Esophagus squamous epithelium (tissue), 5 donors: ENCODE data around the gene PJA1. TPM values are rescaled to one million over a fixed set of nuclear protein-coding genes. Genes with fewer than 3 reads are reported as not detected.

Source experiments
- DNase-seq: peaks from one replicate; lab custom pipeline; 2025; lab: John Stamatoyannopoulos, UW
- H3K27ac ChIP-seq, 4 donors: fragments of 200-600 bp; sonication (generic); one replicate each; pipeline ENCODE4 v1.5.1; 2016 to 2019; ENCODE audit warnings: mild to moderate bottlenecking in 1 of 4
- H3K27me3 ChIP-seq, 4 donors: fragments of 200-600 bp; sonication (generic); 1 replicate in 3 of 4; 2 replicates in 1 of 4; pipeline versions ENCODE4 v1.5.1 to v1.6.0; 2017 to 2021; ENCODE audit warnings: antibody characterized with exemption in 1 of 4
- H3K36me3 ChIP-seq, 3 donors: fragments of 200-600 bp; sonication (generic); one replicate each; pipeline ENCODE4 v1.5.1; 2016 to 2019
- H3K4me1 ChIP-seq, 3 donors: fragments of 200-600 bp; sonication (generic); one replicate each; pipeline ENCODE4 v1.5.1; 2017 to 2019
- H3K4me3 ChIP-seq, 4 donors: fragments of 200-600 bp; sonication (generic); 1 replicate in 3 of 4; 2 replicates in 1 of 4; pipeline ENCODE4 v1.5.1; 2016 to 2019; ENCODE audit warnings: mild to moderate bottlenecking in 2 of 4, moderate library complexity in 1 of 4
- H3K9me3 ChIP-seq, 3 donors: fragments of 200-600 bp; sonication (generic); one replicate each; pipeline ENCODE4 v1.5.1; 2016 to 2019
- POLR2A ChIP-seq, 4 donors: fragments of 450-650 bp; IDR thresholded peaks; one replicate each; pipeline ENCODE4 v1.6.1; 2017; ENCODE audit warnings: antibody characterized with exemption in 4 of 4, mild to moderate bottlenecking in 4 of 4, moderate library complexity in 3 of 4
- WGBS, 2 donors: methylation state at CpG; one replicate each; pipeline ENCODE4 v1.1.5; 2018; 5-methylcytosine and 5-hydroxymethylcytosine counted together
- intact Hi-C: fragments of 100-400 bp; cut with DNase I; formaldehyde crosslinking; loops from one replicate; pipeline ENCODE4 v1.15.0; 2022
- total RNA-seq, 4 donors: library from RNA; depleted of rRNA; stranded (reverse); fragments of >200 nt; gene quantifications; one replicate each; pipeline ENCODE4 v1.1.0, GENCODE V29; 2016
- TF ChIP-seq, protein P1 (sequence below), 6 experiments: fragments of 450-650 bp in 4 of 6; fragments of 200-600 bp in 2 of 6; sonication (generic) in 2 of 6; IDR thresholded peaks; one replicate each; pipeline ENCODE4 v1.5.1; 2016 to 2019; ENCODE audit warnings: antibody characterized with exemption in 6 of 6, mild to moderate bottlenecking in 4 of 6, moderate library complexity in 4 of 6
- donor health status: DM: yes; HTN: yes; CAD: no.

Gene PJA1
- total RNA-seq, 4 donors from 2014 or later, result 7.5 to 24.2 (median 15.8) TPM

DNA sequence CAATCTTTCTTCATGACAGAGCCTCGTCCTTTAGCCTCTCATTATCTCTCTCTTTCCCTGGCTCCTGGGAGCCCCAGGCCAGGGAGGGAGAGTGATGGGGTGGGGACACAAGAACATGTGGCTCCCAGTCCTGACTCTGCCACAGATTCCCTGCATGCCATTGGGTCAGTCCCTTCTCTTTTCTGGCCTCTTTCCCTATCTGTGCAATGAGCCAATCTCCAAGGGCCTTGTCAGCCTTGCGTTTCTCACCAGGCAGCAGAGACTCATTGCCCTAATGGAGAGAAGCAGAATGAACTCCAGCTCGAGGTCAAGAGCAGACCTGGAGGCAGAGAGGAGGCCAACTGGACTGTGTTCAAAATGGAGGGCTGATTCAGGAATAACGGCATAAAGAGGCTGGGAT lies 38.4 kb upstream of the PJA1 start:
- Histone ChIP-seq H3K27ac (no peak overlapping the region), H3K36me3 (no peaks in the 10 kb centered on the region), H3K4me1 (no peaks in the 10 kb centered on the region), H3K27me3 (no peaks in the 10 kb centered on the region), H3K9me3 (no peaks in the 10 kb centered on the region), H3K4me3 (no peak overlapping the region)
- WGBS, 2 donors, result 43 to 73% methylated on average over 1 to 3 of the region's 4 CpGs
- DNase-seq, result no peak
- intact Hi-C loops, result no loop called here
- no peak for TF ChIP-seq POLR2A (IDR thresholded peaks at IDR 0.05)
- TF ChIP-seq, protein P1, sequence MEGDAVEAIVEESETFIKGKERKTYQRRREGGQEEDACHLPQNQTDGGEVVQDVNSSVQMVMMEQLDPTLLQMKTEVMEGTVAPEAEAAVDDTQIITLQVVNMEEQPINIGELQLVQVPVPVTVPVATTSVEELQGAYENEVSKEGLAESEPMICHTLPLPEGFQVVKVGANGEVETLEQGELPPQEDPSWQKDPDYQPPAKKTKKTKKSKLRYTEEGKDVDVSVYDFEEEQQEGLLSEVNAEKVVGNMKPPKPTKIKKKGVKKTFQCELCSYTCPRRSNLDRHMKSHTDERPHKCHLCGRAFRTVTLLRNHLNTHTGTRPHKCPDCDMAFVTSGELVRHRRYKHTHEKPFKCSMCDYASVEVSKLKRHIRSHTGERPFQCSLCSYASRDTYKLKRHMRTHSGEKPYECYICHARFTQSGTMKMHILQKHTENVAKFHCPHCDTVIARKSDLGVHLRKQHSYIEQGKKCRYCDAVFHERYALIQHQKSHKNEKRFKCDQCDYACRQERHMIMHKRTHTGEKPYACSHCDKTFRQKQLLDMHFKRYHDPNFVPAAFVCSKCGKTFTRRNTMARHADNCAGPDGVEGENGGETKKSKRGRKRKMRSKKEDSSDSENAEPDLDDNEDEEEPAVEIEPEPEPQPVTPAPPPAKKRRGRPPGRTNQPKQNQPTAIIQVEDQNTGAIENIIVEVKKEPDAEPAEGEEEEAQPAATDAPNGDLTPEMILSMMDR (IDR thresholded peaks at IDR 0.05), result no peak

DNA sequence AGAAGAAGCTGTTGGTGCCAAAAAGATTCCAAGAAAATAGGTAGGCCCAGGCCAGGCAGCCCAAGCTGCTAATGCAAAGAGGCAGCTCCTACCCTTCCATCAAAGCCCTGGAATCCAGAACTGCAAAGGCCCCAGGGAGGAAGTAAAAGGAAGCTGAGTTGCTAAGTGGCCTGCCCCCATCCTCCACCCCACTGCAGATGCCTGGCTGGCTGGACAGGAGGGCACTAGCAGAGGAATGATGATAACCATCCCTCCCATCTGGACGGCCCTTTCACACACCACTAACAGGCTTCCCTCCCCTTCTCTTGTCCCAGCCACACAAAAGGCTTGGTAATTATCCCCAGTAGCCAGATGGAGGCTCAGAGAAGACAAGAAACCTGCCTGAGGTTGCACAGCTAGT lies 32.4 kb upstream of the PJA1 start:
- 50 to 100% methylated on average over 1 of the region's 1 CpG for WGBS, 2 donors
- no peak for DNase-seq
- H3K4me1 ChIP-seq, result no peaks in the 10 kb centered on the region
- no peaks in the 10 kb centered on the region for H3K27me3 ChIP-seq
- TF ChIP-seq, protein P1 (IDR thresholded peaks at IDR 0.05), result no peak
- no peak for TF ChIP-seq POLR2A (IDR thresholded peaks at IDR 0.05)
- no peak overlapping the region for H3K4me3 ChIP-seq
- H3K9me3 ChIP-seq, result no peaks in the 10 kb centered on the region
- H3K36me3 ChIP-seq, result no peaks in the 10 kb centered on the region
- intact Hi-C loops, result no loop called here
- no peak overlapping the region for H3K27ac ChIP-seq

DNA sequence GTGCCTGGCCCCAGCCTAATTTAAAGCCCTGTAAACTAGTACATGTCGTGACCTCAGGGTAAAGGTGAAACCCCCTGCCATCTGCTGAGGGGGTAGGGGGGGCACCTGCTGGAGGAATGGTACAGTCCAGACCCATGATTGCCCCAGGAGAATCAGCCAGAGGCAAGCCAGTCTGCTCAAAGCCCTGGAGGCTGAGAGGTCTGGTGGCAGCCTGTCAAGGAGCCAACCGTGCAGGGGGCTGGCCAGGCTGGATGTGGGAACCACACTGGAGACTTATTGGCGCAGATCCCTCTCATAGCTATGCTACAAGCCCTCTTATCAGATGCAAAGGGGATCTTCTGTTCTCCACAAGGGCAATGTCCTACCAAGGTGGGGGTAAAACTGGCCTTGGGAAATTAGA lies 31.4 kb upstream of the PJA1 start:
- no peaks in the 10 kb centered on the region for H3K27me3 ChIP-seq
- intact Hi-C loops, result no loop called here
- no peak for DNase-seq
- TF ChIP-seq, protein P1 (IDR thresholded peaks at IDR 0.05), result no peak
- TF ChIP-seq POLR2A (IDR thresholded peaks at IDR 0.05), result no peak
- no peak overlapping the region for H3K27ac ChIP-seq
- H3K4me3 ChIP-seq, result no peak overlapping the region
- H3K36me3 ChIP-seq, result no peaks in the 10 kb centered on the region
- no peaks in the 10 kb centered on the region for H3K4me1 ChIP-seq
- WGBS, 2 donors, result 64 to 83% methylated on average over 2 to 3 of the region's 3 CpGs
- H3K9me3 ChIP-seq, result no peaks in the 10 kb centered on the region

DNA sequence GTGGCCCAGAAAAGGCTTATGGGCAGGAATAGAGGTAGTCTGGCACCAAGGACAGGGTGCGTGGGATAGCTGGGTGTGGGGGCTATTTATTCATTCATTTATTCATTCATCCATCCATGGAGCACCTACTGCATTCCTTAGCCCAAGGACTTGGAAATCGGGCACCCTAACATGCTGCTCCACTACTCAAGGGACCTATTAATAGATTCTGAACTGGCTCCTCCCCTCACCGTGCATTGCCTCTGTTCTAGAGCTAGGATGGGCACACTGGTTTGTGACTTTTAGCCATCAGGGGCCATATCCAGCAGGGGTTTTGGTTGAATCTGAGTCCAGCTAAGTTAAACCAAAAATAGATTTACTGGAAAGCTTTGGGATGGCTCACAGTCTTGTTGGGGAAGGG lies 30.6 kb upstream of the PJA1 start:
- WGBS, 2 donors, result 56% methylated on average over 3 of the region's 3 CpGs; no CpG with 5 or more reads in 1 of the 2 donors
- no peak for TF ChIP-seq POLR2A (IDR thresholded peaks at IDR 0.05)
- TF ChIP-seq, protein P1 (IDR thresholded peaks at IDR 0.05), result no peak
- H3K4me1 ChIP-seq, result no peaks in the 10 kb centered on the region
- H3K36me3 ChIP-seq, result no peaks in the 10 kb centered on the region
- DNase-seq, result no peak
- H3K4me3 ChIP-seq, result no peak overlapping the region
- H3K9me3 ChIP-seq, result no peaks in the 10 kb centered on the region
- intact Hi-C loops, result no loop called here
- H3K27me3 ChIP-seq, result no peaks in the 10 kb centered on the region
- no peak overlapping the region for H3K27ac ChIP-seq

DNA sequence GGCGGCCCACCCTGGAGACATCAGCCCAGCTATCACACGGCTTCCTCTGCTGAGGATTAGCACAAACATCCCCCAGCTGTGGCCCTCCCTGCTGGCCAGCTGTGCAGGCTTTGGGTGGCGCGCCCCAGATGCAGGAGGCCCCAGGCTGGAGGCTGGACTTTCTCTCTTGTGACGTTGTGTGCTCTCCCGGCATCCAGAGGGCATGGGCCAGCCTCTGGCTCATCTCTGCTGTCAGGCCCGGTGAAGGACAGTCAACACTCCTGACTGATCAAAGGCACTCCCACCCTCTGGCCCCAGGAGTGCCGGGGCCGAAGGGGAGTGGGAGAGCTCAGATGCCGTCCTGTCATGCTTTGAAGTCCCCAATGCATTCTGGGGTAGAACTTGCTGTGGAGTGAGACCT lies 29.9 kb upstream of the PJA1 start:
- WGBS, 2 donors, result 63% methylated on average over 5 of the region's 10 CpGs; no CpG with 5 or more reads in 1 of the 2 donors
- intact Hi-C loops, result no loop called here
- Histone ChIP-seq H3K9me3 (no peaks in the 10 kb centered on the region), H3K36me3 (no peaks in the 10 kb centered on the region), H3K27me3 (no peaks in the 10 kb centered on the region), H3K4me3 (no peak overlapping the region), H3K4me1 (no peaks in the 10 kb centered on the region), H3K27ac (no peak overlapping the region)
- no peak for TF ChIP-seq POLR2A (IDR thresholded peaks at IDR 0.05)
- TF ChIP-seq, protein P1 (IDR thresholded peaks at IDR 0.05), result no peak
- DNase-seq, result no peak
